Measurements from ENCODE around the gene OR6C68. TPM values are rescaled to one million over a fixed set of nuclear protein-coding genes. Genes with fewer than 3 reads are reported as not detected.

The OR6C68 gene
- total RNA-seq, 1 donor from 2014 or later: not detected

- ATAC-seq: no peak
- Histone ChIP-seq H3K9me3 (no peaks in the 10 kb centered on the region), H3K27me3 (no peaks in the 10 kb centered on the region), H3K4me3 (no peak overlapping the region), H3K36me3 (no peaks in the 10 kb centered on the region), H3K27ac (no peak overlapping the region), H3K4me1 (no peaks in the 10 kb centered on the region)
- no peak for TF ChIP-seq CTCF (IDR thresholded peaks at IDR 0.05)
- intact Hi-C loops (cut with DNase I): no loop called here
- no peak for DNase-seq
These were observed 7.1 kb downstream of the OR6C68 start for GRCh38 chr12:55499231-55499630.

DNA sequence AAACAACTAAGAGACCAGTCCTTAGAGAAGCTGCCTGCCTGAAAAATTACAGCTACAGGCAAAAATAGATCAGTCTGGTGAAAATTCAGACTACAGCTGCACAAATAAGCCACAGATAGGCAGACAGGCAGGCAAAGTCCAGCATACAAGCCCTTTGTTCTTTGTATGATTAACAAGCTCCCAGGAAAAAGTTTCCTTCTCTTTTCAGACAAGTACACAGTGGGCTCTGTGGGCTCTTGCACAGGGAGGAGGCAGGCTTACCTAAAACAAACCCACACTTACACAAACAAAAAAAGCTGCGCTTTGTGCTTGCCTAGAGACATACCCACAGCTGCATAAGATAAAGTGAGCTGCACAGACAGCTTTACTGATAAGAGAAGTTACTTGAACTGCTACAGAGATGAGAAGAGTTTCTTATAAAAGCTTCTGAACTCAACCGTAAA lies 7.7 kb downstream of the OR6C68 start:
- H3K9me3 ChIP-seq: no peaks in the 10 kb centered on the region
- H3K27me3 ChIP-seq: no peaks in the 10 kb centered on the region
- DNase-seq (no peak), ATAC-seq (no peak)
- no peaks in the 10 kb centered on the region for H3K4me1 ChIP-seq
- no peak overlapping the region for H3K4me3 ChIP-seq
- H3K36me3 ChIP-seq: no peaks in the 10 kb centered on the region
- H3K27ac ChIP-seq: no peak overlapping the region
- intact Hi-C loops (cut with DNase I): no loop called here
- TF ChIP-seq CTCF (IDR thresholded peaks at IDR 0.05): no peak

DNA sequence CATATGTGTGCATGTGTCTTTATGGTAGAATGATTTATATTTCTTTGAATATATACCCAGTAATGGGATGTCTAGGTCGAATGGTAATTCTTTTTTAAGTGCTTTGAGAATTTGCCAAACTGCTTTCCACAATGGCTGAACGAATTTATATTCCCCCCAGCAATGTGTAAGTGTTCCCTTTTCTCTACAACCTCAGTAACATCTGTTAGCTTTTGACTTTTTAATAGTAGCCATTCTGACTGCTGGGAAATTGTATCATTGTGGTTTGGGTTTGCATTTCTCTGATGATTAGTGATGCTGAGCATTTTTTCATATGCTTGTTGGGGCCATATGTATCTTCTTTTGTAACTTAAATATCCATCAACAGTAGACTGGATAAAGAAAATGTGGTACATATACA lies 9.4 kb downstream of the OR6C68 start:
- no peak for DNase-seq
- no peak overlapping the region for H3K27ac ChIP-seq
- intact Hi-C loops (cut with DNase I): no loop called here
- no peaks in the 10 kb centered on the region for H3K36me3 ChIP-seq
- H3K9me3 ChIP-seq: no peaks in the 10 kb centered on the region
- no peaks in the 10 kb centered on the region for H3K4me1 ChIP-seq
- H3K4me3 ChIP-seq: no peak overlapping the region
- no peak for TF ChIP-seq CTCF (IDR thresholded peaks at IDR 0.05)
- no peak for ATAC-seq
- H3K27me3 ChIP-seq: no peaks in the 10 kb centered on the region

GRCh38 chr12:55515696-55516095 lies 23.5 kb downstream of the OR6C68 start:
- DNase-seq: no peak
- H3K27me3 ChIP-seq: no peaks in the 10 kb centered on the region
- H3K27ac ChIP-seq: no peak overlapping the region
- no peak overlapping the region for H3K4me3 ChIP-seq
- no peaks in the 10 kb centered on the region for H3K4me1 ChIP-seq
- intact Hi-C loops (cut with DNase I): no loop called here
- ATAC-seq: peak; percentile 15
- TF ChIP-seq CTCF (IDR thresholded peaks at IDR 0.05): no peak
- H3K36me3 ChIP-seq: no peaks in the 10 kb centered on the region
- no peaks in the 10 kb centered on the region for H3K9me3 ChIP-seq

GRCh38 chr12:55516391-55516790 lies 24.2 kb downstream of the OR6C68 start:
- Histone ChIP-seq H3K27me3 (no peaks in the 10 kb centered on the region), H3K4me3 (no peak overlapping the region), H3K27ac (no peak overlapping the region), H3K9me3 (no peaks in the 10 kb centered on the region), H3K36me3 (no peaks in the 10 kb centered on the region), H3K4me1 (no peaks in the 10 kb centered on the region)
- no peak for ATAC-seq
- intact Hi-C loops (cut with DNase I): no loop called here
- DNase-seq: no peak
- no peak for TF ChIP-seq CTCF (IDR thresholded peaks at IDR 0.05)

Other genes starting within 250 kb of the OR6C68 start
- gene OR6C74, start 247.8 kb upstream of the OR6C68 start, total RNA-seq: not detected
- gene OR6C6, start 195.8 kb upstream of the OR6C68 start, total RNA-seq: not detected
- not detected for gene OR6C1, start 178.0 kb upstream of the OR6C68 start, total RNA-seq
- not detected for gene OR6C3, start 161.6 kb upstream of the OR6C68 start, total RNA-seq
- not detected for gene OR6C75, start 129.4 kb upstream of the OR6C68 start, total RNA-seq
- gene OR6C65, start 91.8 kb upstream of the OR6C68 start, total RNA-seq: not detected
- not detected for gene OR6C76, start 66.1 kb upstream of the OR6C68 start, total RNA-seq
- not detected for gene OR6C2, start 48.3 kb upstream of the OR6C68 start, total RNA-seq
- not detected for gene OR6C70, start 22.2 kb upstream of the OR6C68 start, total RNA-seq
- gene OR6C4, start 57.2 kb downstream of the OR6C68 start, total RNA-seq: not detected
- gene OR2AP1, start 80.1 kb downstream of the OR6C68 start, total RNA-seq: not detected
- gene OR10P1, start 144.5 kb downstream of the OR6C68 start, total RNA-seq: not detected
- gene ITGA7, start 215.5 kb downstream of the OR6C68 start, total RNA-seq: 14.7 TPM
- 129 TPM for gene BLOC1S1, start 223.7 kb downstream of the OR6C68 start, total RNA-seq
- gene RDH5, start 228.0 kb downstream of the OR6C68 start, total RNA-seq: 6.0 TPM
- 1,158 TPM for gene CD63, start 236.6 kb downstream of the OR6C68 start, total RNA-seq

Data from upper lobe of right lung (tissue), 1 donor.